MCF 10A (cell line): Measurements from ENCODE around the gene FAM181B. TPM values are rescaled to one million over a fixed set of nuclear protein-coding genes. Genes with fewer than 3 reads are reported as not detected.

Experiments
- BruUV-seq: library from RNA; stranded (reverse); fragments of 400-500 nt; replicated peaks from 2 replicates; lab custom pipeline; 2021; lab: Mats Ljungman, UMichigan
- CTCF ChIA-PET: fragments of 300-600 bp; sonication (Branson Sonifier 250); formaldehyde crosslinking; extraction: SDS; loops from one replicate; lab custom pipeline; 2021; ENCODE audit warnings: antibody characterized with exemption, inconsistent platforms; lab: Yijun Ruan, JAX
- POLR2A ChIA-PET: fragments of 300-600, 350-650 bp; sonication (Branson Sonifier 250); formaldehyde crosslinking; extraction: SDS; loops from one replicate; lab custom pipeline; 2020; ENCODE audit warnings: antibody characterized with exemption, inconsistent platforms; lab: Yijun Ruan, JAX
- DNase-seq: peaks from one replicate; pipeline ENCODE4 v3.0.0-alpha.2; 2018; ENCODE audit not compliant: unreplicated experiment
- H3K27ac Mint-ChIP-seq: one replicate; pipeline ENCODE4 v1.8.0; 2022; ENCODE audit warnings: mild to moderate bottlenecking, low read depth, mixed read lengths; ENCODE audit not compliant: unreplicated experiment
- H3K27me3 Mint-ChIP-seq: one replicate; pipeline ENCODE4 v1.8.0; 2022; ENCODE audit warnings: mixed read lengths; ENCODE audit not compliant: insufficient read depth, unreplicated experiment
- H3K36me3 Mint-ChIP-seq: one replicate; pipeline ENCODE4 v1.8.0; 2022; ENCODE audit warnings: mild to moderate bottlenecking, moderate library complexity, mixed read lengths; ENCODE audit not compliant: insufficient read depth, unreplicated experiment
- H3K4me1 Mint-ChIP-seq: one replicate; pipeline ENCODE4 v1.8.0; 2022; ENCODE audit warnings: mixed read lengths; ENCODE audit not compliant: insufficient read depth, unreplicated experiment
- H3K4me3 Mint-ChIP-seq: one replicate; pipeline ENCODE4 v1.8.0; 2022; ENCODE audit warnings: mild to moderate bottlenecking, moderate library complexity, mixed read lengths; ENCODE audit not compliant: unreplicated experiment
- H3K9me3 Mint-ChIP-seq: one replicate; pipeline ENCODE4 v1.8.0; 2022; ENCODE audit warnings: mixed read lengths; ENCODE audit not compliant: unreplicated experiment
- CTCF ChIP-seq: fragments of 200-600 bp; IDR thresholded peaks from one replicate; pipeline ENCODE4 v1.8.0; 2022; ENCODE audit warnings: antibody characterized with exemption, mild to moderate bottlenecking; ENCODE audit not compliant: unreplicated experiment
- intact Hi-C: fragments of 100-400 bp; cut with micrococcal nuclease; formaldehyde crosslinking; loops from 2 replicates; pipeline ENCODE4 v1.14.1; 2022
- total RNA-seq: library from RNA; stranded (reverse); gene quantifications from 2 replicates; pipeline ENCODE4 v1.2.3, GENCODE V29; 2022

The FAM181B gene
- total RNA-seq, 1 experiment from 2014 or later, result not detected

GRCh38 chr11:82756765-82757639 is 23.3 kb upstream of the FAM181B start:
- Mint-ChIP-seq H3K9me3 (no peaks in the 10 kb centered on the region), H3K4me3 (no peak overlapping the region), H3K36me3 (no peaks in the 10 kb centered on the region), H3K4me1 (no peaks in the 10 kb centered on the region), H3K27ac (no peak overlapping the region), H3K27me3 (peaks cover 43% of the 10 kb centered on the region)
- no peak for TF ChIP-seq CTCF
- DNase-seq, result no peak
- ChIA-PET CTCF (interaction anchor here (0.8 kb wide), 1 partner anchor 17 kb away, joined by 3 read pairs; no protein-coding TSS in a partner anchor), POLR2A (no interaction called here)
- no TSS peak for BruUV-seq
- intact Hi-C loops, result loop anchor here (5.0 kb wide), 1 partner anchor 45 kb away; no protein-coding TSS in a partner anchor

- Mint-ChIP-seq H3K36me3 (no peaks in the 10 kb centered on the region), H3K9me3 (no peaks in the 10 kb centered on the region), H3K4me1 (no peaks in the 10 kb centered on the region), H3K4me3 (no peak overlapping the region), H3K27me3 (peaks cover 22% of the 10 kb centered on the region), H3K27ac (no peak overlapping the region)
- intact Hi-C loops, result no loop called here
- no peak for TF ChIP-seq CTCF
- no TSS peak for BruUV-seq
- ChIA-PET POLR2A (interaction anchor here (0.6 to 0.7 kb wide), 2 partner anchors 81 to 797 kb away, joined by 3 to 7 read pairs; no protein-coding TSS in a partner anchor), CTCF (interaction anchor here (0.6 kb wide), 1 partner anchor 1746 kb away, joined by 3 read pairs; no protein-coding TSS in a partner anchor)
- DNase-seq, result peak; percentile 23
These were observed 20.7 kb upstream of the FAM181B start for GRCh38 chr11:82754410-82754809.

GRCh38 chr11:82753921-82754320 is 20.3 kb upstream of the FAM181B start:
- CTCF ChIA-PET, result interaction anchor here (0.6 kb wide), 2 partner anchors 1428 to 1746 kb away, joined by 3 read pairs; no protein-coding TSS in a partner anchor
- no peak overlapping the region for H3K27ac Mint-ChIP-seq
- H3K9me3 Mint-ChIP-seq, result no peaks in the 10 kb centered on the region
- intact Hi-C loops, result no loop called here
- DNase-seq, result no peak
- H3K27me3 Mint-ChIP-seq, result peaks cover 17% of the 10 kb centered on the region
- BruUV-seq, result no TSS peak
- H3K4me1 Mint-ChIP-seq, result no peaks in the 10 kb centered on the region
- H3K36me3 Mint-ChIP-seq, result no peaks in the 10 kb centered on the region
- POLR2A ChIA-PET, result interaction anchor here (0.6 to 0.7 kb wide), 2 partner anchors 81 to 798 kb away, joined by 3 to 7 read pairs; no protein-coding TSS in a partner anchor
- no peak for TF ChIP-seq CTCF
- no peak overlapping the region for H3K4me3 Mint-ChIP-seq

- H3K27me3 Mint-ChIP-seq, result peaks cover 13% of the 10 kb centered on the region
- intact Hi-C loops, result no loop called here
- no peaks in the 10 kb centered on the region for H3K36me3 Mint-ChIP-seq
- no peak for TF ChIP-seq CTCF
- H3K4me1 Mint-ChIP-seq, result no peaks in the 10 kb centered on the region
- H3K9me3 Mint-ChIP-seq, result no peaks in the 10 kb centered on the region
- no TSS peak for BruUV-seq
- H3K4me3 Mint-ChIP-seq, result no peak overlapping the region
- CTCF ChIA-PET, result interaction anchor here (1.5 kb wide), 1 partner anchor 57 kb away, joined by 4 read pairs; no protein-coding TSS in a partner anchor
- H3K27ac Mint-ChIP-seq, result no peak overlapping the region
- POLR2A ChIA-PET, result no interaction called here
- DNase-seq, result no peak
These were observed 19.1 kb upstream of the FAM181B start for GRCh38 chr11:82752801-82753200.
